Sigmoid colon (tissue), 4 donors: ENCODE measurements around the gene HMG20A.

Experiments
- EP300 ChIP-seq, 4 donors: sonication (generic); formaldehyde crosslinking; IDR thresholded peaks; one replicate each; pipeline ENCODE4 v1.6.1; 2017; ENCODE audit warnings: antibody characterized with exemption in 4 of 4
- POLR2A ChIP-seq, 2 donors: fragments of 450-650 bp; IDR thresholded peaks; one replicate each; pipeline ENCODE4 v1.6.1; 2016; ENCODE audit warnings: antibody characterized with exemption in 2 of 2, mild to moderate bottlenecking in 2 of 2, moderate library complexity in 2 of 2
- POLR2AphosphoS5 ChIP-seq, 4 donors: sonication (generic); formaldehyde crosslinking; IDR thresholded peaks; one replicate each; pipeline ENCODE4 v1.6.1; 2017; ENCODE audit warnings: antibody characterized with exemption in 4 of 4
- TF ChIP-seq, protein P1 (sequence below), 4 experiments: fragments of 450-650 bp in 3 of 4; fragments of 200-600 bp in 1 of 4; IDR thresholded peaks; one replicate each; pipeline ENCODE4 v1.5.1; 2016 to 2019; ENCODE audit warnings: antibody characterized with exemption in 4 of 4, mild to moderate bottlenecking in 3 of 4, moderate library complexity in 2 of 4

DNA sequence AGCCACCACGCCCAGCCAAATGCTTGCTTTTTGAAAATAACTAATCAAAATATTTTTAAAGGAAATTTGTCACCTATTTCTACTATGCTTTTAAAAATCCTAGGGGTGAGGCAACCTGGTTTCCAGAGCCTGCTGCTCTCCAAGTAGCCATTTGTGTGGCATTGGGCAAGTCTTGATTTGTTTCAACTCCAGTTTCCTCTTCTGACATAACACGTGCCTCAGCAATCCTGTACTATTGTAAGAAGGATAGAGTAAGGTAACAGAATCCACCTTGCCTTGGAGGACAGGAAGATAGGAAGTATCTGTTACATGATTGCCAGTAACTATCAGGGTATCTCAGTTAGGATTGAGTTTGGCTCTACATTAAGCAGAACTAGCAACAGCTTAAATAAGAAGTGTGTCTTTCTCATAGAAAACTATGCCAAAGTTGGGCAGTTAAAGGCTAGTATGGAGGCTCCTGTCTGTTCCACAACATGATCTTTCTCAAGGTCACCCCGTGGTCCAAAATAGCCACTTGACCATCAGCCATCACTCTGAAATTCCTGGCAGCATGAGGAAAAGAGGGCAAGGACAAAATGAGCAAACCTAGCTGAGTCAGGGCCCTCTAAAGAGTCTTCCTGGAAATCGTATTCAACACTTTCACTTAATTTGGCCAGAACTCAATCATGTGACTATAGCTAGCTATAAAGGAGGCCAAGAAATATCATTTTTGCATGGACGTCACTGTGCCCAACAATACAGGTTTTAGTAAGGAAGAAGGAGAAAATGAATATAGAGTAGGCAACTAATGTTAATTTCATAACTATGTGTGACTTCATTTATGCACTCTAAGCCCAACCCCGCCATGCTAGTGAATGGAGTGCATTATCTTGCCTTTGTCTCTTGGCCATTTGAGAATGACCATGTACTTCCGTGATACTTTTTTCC, 66.1 kb downstream of the HMG20A start:
- TF ChIP-seq POLR2AphosphoS5 (IDR thresholded peaks at IDR 0.05) (no peak), POLR2A (IDR thresholded peaks at IDR 0.05) (no peak), EP300 (IDR thresholded peaks at IDR 0.05) (no peak)
- TF ChIP-seq, protein P1, sequence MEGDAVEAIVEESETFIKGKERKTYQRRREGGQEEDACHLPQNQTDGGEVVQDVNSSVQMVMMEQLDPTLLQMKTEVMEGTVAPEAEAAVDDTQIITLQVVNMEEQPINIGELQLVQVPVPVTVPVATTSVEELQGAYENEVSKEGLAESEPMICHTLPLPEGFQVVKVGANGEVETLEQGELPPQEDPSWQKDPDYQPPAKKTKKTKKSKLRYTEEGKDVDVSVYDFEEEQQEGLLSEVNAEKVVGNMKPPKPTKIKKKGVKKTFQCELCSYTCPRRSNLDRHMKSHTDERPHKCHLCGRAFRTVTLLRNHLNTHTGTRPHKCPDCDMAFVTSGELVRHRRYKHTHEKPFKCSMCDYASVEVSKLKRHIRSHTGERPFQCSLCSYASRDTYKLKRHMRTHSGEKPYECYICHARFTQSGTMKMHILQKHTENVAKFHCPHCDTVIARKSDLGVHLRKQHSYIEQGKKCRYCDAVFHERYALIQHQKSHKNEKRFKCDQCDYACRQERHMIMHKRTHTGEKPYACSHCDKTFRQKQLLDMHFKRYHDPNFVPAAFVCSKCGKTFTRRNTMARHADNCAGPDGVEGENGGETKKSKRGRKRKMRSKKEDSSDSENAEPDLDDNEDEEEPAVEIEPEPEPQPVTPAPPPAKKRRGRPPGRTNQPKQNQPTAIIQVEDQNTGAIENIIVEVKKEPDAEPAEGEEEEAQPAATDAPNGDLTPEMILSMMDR (IDR thresholded peaks at IDR 0.05): no peak
